HFF-Myc (cell line): ENCODE results near the gene OR51F2.

Experiments used
- DNase-seq: peaks from one replicate; pipeline ENCODE4 v3.0.0-alpha.2; 2011; ENCODE audit warnings: low read depth; ENCODE audit errors: extremely low read depth
- H3K4me3 ChIP-seq: replicated peaks from 2 replicates; pipeline ENCODE4 v1.5.1; 2011; ENCODE audit warnings: low read depth, mild to moderate bottlenecking, control low read depth, low read length
- TF ChIP-seq, protein P1 (sequence below): IDR thresholded peaks from 2 replicates; pipeline ENCODE4 v1.5.1; 2012; ENCODE audit warnings: mild to moderate bottlenecking, low read depth, low read length, control low read depth; ENCODE audit errors: missing control alignments

The OR51F2 gene

DNA sequence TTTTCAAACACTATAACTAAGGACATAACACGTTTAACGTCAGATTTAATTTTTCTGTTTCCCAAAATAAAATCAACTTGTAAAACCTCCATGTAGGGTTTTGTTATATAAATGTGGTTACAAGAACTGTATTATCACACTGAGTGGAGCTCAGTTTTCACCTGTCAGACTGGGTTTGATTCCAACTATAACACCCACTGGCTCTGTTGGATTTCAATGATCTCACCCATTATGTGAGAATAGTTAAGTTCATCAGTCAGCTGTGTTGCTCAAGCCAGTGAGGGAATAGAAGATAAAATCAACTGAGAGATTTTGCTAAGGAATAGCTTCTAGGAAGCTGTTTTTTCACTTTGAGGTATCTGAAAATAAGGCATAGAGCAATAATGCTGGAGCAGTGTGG, 11.9 kb upstream of the OR51F2 start:
- DNase-seq = no peak
- H3K4me3 ChIP-seq = no peak overlapping the region
- TF ChIP-seq, protein P1, sequence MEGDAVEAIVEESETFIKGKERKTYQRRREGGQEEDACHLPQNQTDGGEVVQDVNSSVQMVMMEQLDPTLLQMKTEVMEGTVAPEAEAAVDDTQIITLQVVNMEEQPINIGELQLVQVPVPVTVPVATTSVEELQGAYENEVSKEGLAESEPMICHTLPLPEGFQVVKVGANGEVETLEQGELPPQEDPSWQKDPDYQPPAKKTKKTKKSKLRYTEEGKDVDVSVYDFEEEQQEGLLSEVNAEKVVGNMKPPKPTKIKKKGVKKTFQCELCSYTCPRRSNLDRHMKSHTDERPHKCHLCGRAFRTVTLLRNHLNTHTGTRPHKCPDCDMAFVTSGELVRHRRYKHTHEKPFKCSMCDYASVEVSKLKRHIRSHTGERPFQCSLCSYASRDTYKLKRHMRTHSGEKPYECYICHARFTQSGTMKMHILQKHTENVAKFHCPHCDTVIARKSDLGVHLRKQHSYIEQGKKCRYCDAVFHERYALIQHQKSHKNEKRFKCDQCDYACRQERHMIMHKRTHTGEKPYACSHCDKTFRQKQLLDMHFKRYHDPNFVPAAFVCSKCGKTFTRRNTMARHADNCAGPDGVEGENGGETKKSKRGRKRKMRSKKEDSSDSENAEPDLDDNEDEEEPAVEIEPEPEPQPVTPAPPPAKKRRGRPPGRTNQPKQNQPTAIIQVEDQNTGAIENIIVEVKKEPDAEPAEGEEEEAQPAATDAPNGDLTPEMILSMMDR = no peak

- no peak for DNase-seq
- TF ChIP-seq, protein P1 = no peak
- H3K4me3 ChIP-seq = no peak overlapping the region
Measured at GRCh38 chr11:4825132-4825531, 4.0 kb downstream of the OR51F2 start.

- DNase-seq = no peak
Measured at GRCh38 chr11:4826425-4826824, 5.3 kb downstream of the OR51F2 start.

DNA sequence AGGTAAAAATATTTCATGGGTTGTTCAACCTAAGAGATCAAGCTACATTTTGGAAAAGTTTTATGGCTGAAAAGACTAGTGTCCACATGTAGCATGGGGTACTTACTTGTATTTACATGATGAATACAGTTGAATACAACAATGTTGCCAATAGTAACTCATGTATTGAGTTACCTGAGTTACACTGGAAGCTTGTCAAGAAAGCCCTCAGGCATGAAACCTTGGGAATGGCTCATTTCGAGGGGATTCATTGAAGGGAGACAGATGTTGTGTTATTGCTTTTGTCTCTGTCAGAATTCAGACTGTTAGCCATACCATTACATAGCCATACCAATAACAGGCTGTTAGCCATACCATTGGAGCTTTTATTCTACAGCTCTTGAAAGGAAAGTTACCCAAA, 9.2 kb downstream of the OR51F2 start:
- no peak overlapping the region for H3K4me3 ChIP-seq
- no peak for DNase-seq

More at GRCh38 chr11:4826425-4826824, 5.3 kb downstream of the OR51F2 start:
- TF ChIP-seq, protein P1 = no peak
- H3K4me3 ChIP-seq = no peak overlapping the region

DNA sequence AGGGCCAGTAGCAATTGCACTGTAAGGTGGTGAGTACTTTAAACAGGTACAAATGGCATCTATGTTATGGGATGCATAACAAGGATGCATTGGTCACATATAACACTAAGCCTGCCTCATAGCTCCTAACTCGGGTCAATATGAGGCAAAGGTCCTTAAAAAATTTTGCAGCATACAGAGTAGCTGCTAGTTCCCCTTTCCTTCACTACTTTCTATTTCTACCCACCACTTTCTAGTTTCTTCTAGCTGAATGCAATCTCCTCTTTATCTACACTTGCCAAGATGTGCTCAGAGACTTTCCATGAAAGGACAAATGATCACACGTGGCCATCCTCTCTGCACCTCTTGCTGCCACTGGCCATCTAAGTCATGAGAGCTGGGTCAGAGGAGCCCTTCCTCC, 9.8 kb downstream of the OR51F2 start:
- TF ChIP-seq, protein P1 = no peak
- H3K4me3 ChIP-seq = no peak overlapping the region
- no peak for DNase-seq

More for the DNA sequence above, 9.2 kb downstream of the OR51F2 start:
- TF ChIP-seq, protein P1 = no peak

DNA sequence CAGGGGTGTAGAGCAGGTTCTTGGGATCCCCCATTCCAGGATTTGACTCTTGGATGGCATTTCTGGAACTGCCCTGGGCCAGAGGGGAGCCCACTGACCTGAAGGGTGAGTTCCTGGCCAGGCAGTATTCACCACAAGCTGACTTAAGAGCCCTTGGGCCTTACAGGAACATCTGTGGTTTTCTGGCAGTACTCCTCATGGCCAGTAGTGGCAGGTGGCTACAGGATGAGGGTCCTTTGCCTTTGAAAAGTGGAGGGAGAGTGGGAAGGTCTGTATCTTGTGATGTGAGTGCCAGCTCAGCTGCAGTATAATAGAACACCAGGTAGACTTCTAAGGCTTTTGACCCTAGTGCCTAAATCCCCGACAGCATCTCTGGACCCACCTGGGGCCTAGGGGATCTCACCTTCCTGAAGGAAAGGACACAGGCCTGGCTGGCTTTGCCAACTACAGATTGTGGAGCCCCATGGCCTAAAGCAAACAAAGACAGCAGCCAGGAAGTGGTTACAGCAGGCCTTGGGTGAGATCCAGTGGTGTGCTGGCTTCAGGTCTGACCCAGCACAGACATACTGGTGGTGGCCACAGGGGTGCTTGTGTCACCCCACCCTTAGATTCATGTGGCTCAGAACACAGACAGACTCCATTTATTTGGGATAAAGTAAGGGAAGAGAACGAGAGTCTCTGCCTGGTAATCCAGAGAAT, 18.9 kb downstream of the OR51F2 start:
- no peak overlapping the region for H3K4me3 ChIP-seq
- no peak for DNase-seq
- TF ChIP-seq, protein P1 = no peak

GRCh38 chr11:4848908-4849532, 27.9 kb downstream of the OR51F2 start, which contains the start of gene OR51S1:
TSS of gene OR51S1 (minus strand) at chr11:4849208. CDS start at chr11:4849208, 0 bp downstream.
- no peak for DNase-seq
- H3K4me3 ChIP-seq = no peak within 1 kb of the TSS
- TF ChIP-seq, protein P1 = no peak
